Activated naive CD8-positive, alpha-beta T cell treated with anti-CD3 and anti-CD28 coated beads, Interleukin-2, amount 10 ng/mL, durations not matched to agents 7 days and 5 days (primary cell): ENCODE results near the gene CCDC192. TPM values are rescaled to one million over a fixed set of nuclear protein-coding genes. Genes with fewer than 3 reads are reported as not detected.
"Not testable (repeated sequence)": the region's sequence is repeated elsewhere in the genome, so short reads cannot be mapped to it uniquely, and the experiment has no call there.

Source experiments
- ATAC-seq: fragments of 150-1000 bp; cut with Tn5 transposase; one replicate; pipeline ENCODE4 v1.10.0; 2021; ENCODE audit warnings: low read depth, moderate library complexity
- POLR2A ChIA-PET: fragments of 350-600 bp; sonication (Branson Sonifier 250); formaldehyde crosslinking; loops from one replicate; lab custom pipeline; 2021; ENCODE audit warnings: antibody characterized with exemption; lab: Charles Lee
- DNase-seq: peaks from one replicate; pipeline ENCODE4 v3.0.0; 2021
- H3K27ac Mint-ChIP-seq: one replicate; pipeline ENCODE4 v1.8.0; 2022; ENCODE audit warnings: mild to moderate bottlenecking, mixed read lengths
- H3K27me3 Mint-ChIP-seq: one replicate; pipeline ENCODE4 v1.8.0; 2022; ENCODE audit warnings: mild to moderate bottlenecking, moderate library complexity, mixed read lengths
- H3K36me3 Mint-ChIP-seq: one replicate; pipeline ENCODE4 v1.8.0; 2021; ENCODE audit warnings: mild to moderate bottlenecking, mixed read lengths
- H3K4me1 Mint-ChIP-seq: one replicate; pipeline ENCODE4 v1.8.0; 2021; ENCODE audit warnings: mixed read lengths
- H3K4me3 Mint-ChIP-seq: one replicate; pipeline ENCODE4 v1.8.0; 2022; ENCODE audit warnings: mild to moderate bottlenecking, moderate library complexity, mixed read lengths
- H3K9me3 Mint-ChIP-seq: one replicate; pipeline ENCODE4 v1.8.0; 2021; ENCODE audit warnings: mixed read lengths
- total RNA-seq, 2 experiments: library from RNA; stranded (reverse); gene quantifications; one replicate each; pipeline ENCODE4 v1.2.3, GENCODE V29; 2021

CCDC192 gene
- total RNA-seq, 2 experiments from 2014 or later, result not detected

- Mint-ChIP-seq H3K27ac (no peak overlapping the region), H3K27me3 (no peaks in the 10 kb centered on the region), H3K4me1 (no peaks in the 10 kb centered on the region), H3K9me3 (no peaks in the 10 kb centered on the region), H3K36me3 (no peaks in the 10 kb centered on the region), H3K4me3 (no peak overlapping the region)
- DNase-seq (no peak), ATAC-seq (no peak)
- POLR2A ChIA-PET, result no interaction called here
Observed at GRCh38 chr5:127758766-127759283, 55.6 kb downstream of the CCDC192 start.

GRCh38 chr5:127761869-127762268 lies 58.7 kb downstream of the CCDC192 start:
- no peak for ATAC-seq
- POLR2A ChIA-PET, result no interaction called here

GRCh38 chr5:127762412-127762811 lies 59.2 kb downstream of the CCDC192 start:
- ATAC-seq (no peak), DNase-seq (no peak)
- Mint-ChIP-seq H3K4me3 (no peak overlapping the region), H3K4me1 (no peaks in the 10 kb centered on the region), H3K27ac (no peak overlapping the region), H3K36me3 (no peaks in the 10 kb centered on the region), H3K9me3 (no peaks in the 10 kb centered on the region), H3K27me3 (peaks cover 3% of the 10 kb centered on the region)
- POLR2A ChIA-PET, result no interaction called here

More at GRCh38 chr5:127761869-127762268, 58.7 kb downstream of the CCDC192 start:
- Mint-ChIP-seq H3K4me3 (no peak overlapping the region), H3K4me1 (no peaks in the 10 kb centered on the region), H3K9me3 (no peaks in the 10 kb centered on the region), H3K27me3 (peaks cover 3% of the 10 kb centered on the region), H3K36me3 (no peaks in the 10 kb centered on the region), H3K27ac (no peak overlapping the region)
- DNase-seq, result no peak

- H3K36me3 Mint-ChIP-seq, result no peaks in the 10 kb centered on the region
- no peaks in the 10 kb centered on the region for H3K9me3 Mint-ChIP-seq
- ATAC-seq, result no peak
- peaks cover 7% of the 10 kb centered on the region for H3K27me3 Mint-ChIP-seq
- DNase-seq, result no peak
- POLR2A ChIA-PET, result no interaction called here
- H3K27ac Mint-ChIP-seq, result no peak overlapping the region
- no peaks in the 10 kb centered on the region for H3K4me1 Mint-ChIP-seq
- H3K4me3 Mint-ChIP-seq, result no peak overlapping the region
Observed at GRCh38 chr5:127766676-127767335, 63.6 kb downstream of the CCDC192 start.

- H3K27ac Mint-ChIP-seq, result no peak overlapping the region
- no peaks in the 10 kb centered on the region for H3K36me3 Mint-ChIP-seq
- H3K27me3 Mint-ChIP-seq, result peaks cover 7% of the 10 kb centered on the region
- H3K9me3 Mint-ChIP-seq, result no peaks in the 10 kb centered on the region
- no peaks in the 10 kb centered on the region for H3K4me1 Mint-ChIP-seq
- DNase-seq (no peak), ATAC-seq (no peak)
- no peak overlapping the region for H3K4me3 Mint-ChIP-seq
- POLR2A ChIA-PET, result no interaction called here
Observed at GRCh38 chr5:127769386-127769785, 66.2 kb downstream of the CCDC192 start.

GRCh38 chr5:127770272-127770671 lies 67.1 kb downstream of the CCDC192 start:
- Mint-ChIP-seq H3K4me1 (no peaks in the 10 kb centered on the region), H3K27ac (no peak overlapping the region), H3K36me3 (no peaks in the 10 kb centered on the region), H3K4me3 (no peak overlapping the region), H3K27me3 (peaks cover 10% of the 10 kb centered on the region), H3K9me3 (no peaks in the 10 kb centered on the region)
- POLR2A ChIA-PET, result no interaction called here
- DNase-seq (no peak), ATAC-seq (no peak)

- no peaks in the 10 kb centered on the region for H3K36me3 Mint-ChIP-seq
- H3K4me3 Mint-ChIP-seq, result no peak overlapping the region
- no peaks in the 10 kb centered on the region for H3K4me1 Mint-ChIP-seq
- no peak for ATAC-seq
- no peak for DNase-seq
- H3K27ac Mint-ChIP-seq, result no peak overlapping the region
- POLR2A ChIA-PET, result no interaction called here
- peaks cover 1% of the 10 kb centered on the region for H3K9me3 Mint-ChIP-seq
- H3K27me3 Mint-ChIP-seq, result peaks cover 7% of the 10 kb centered on the region
Observed at GRCh38 chr5:127772531-127772930, 69.3 kb downstream of the CCDC192 start.

GRCh38 chr5:127774221-127774620 lies 71.0 kb downstream of the CCDC192 start:
- no peak for DNase-seq
- Mint-ChIP-seq H3K27me3 (peaks cover 6% of the 10 kb centered on the region), H3K4me1 (no peaks in the 10 kb centered on the region), H3K36me3 (no peaks in the 10 kb centered on the region), H3K4me3 (no peak overlapping the region), H3K27ac (no peak overlapping the region), H3K9me3 (peaks cover 1% of the 10 kb centered on the region)
- POLR2A ChIA-PET, result no interaction called here
- ATAC-seq, result no peak

GRCh38 chr5:127776477-127776876 lies 73.3 kb downstream of the CCDC192 start:
- POLR2A ChIA-PET, result no interaction called here
- H3K4me3 Mint-ChIP-seq, result no peak overlapping the region
- ATAC-seq (no peak), DNase-seq (no peak)
- H3K27ac Mint-ChIP-seq, result no peak overlapping the region
- H3K4me1 Mint-ChIP-seq, result no peaks in the 10 kb centered on the region
- peaks cover 5% of the 10 kb centered on the region for H3K27me3 Mint-ChIP-seq
- no peaks in the 10 kb centered on the region for H3K36me3 Mint-ChIP-seq
- H3K9me3 Mint-ChIP-seq, result peaks cover 8% of the 10 kb centered on the region

GRCh38 chr5:127777957-127778356 lies 74.8 kb downstream of the CCDC192 start:
- ATAC-seq (no peak), DNase-seq (no peak)
- Mint-ChIP-seq H3K27me3 (peaks cover 5% of the 10 kb centered on the region), H3K9me3 (peaks cover 8% of the 10 kb centered on the region), H3K27ac (no peak overlapping the region), H3K4me1 (no peaks in the 10 kb centered on the region), H3K4me3 (no peak overlapping the region), H3K36me3 (no peaks in the 10 kb centered on the region)
- POLR2A ChIA-PET, result no interaction called here

- H3K27ac Mint-ChIP-seq, ATAC-seq, H3K4me1 Mint-ChIP-seq, H3K36me3 Mint-ChIP-seq, H3K27me3 Mint-ChIP-seq, DNase-seq, POLR2A ChIA-PET, H3K4me3 Mint-ChIP-seq, H3K9me3 Mint-ChIP-seq: not testable (repeated sequence)
Observed at GRCh38 chr5:127782450-127782849, 79.3 kb downstream of the CCDC192 start.

- Mint-ChIP-seq H3K27me3 (peaks cover 2% of the 10 kb centered on the region), H3K36me3 (no peaks in the 10 kb centered on the region), H3K27ac (no peak overlapping the region), H3K4me3 (no peak overlapping the region), H3K9me3 (peaks cover 6% of the 10 kb centered on the region), H3K4me1 (peaks cover 2% of the 10 kb centered on the region)
- ATAC-seq (peak; percentile 39), DNase-seq (no peak)
- POLR2A ChIA-PET, result no interaction called here
Observed at GRCh38 chr5:127785098-127785927, 82.1 kb downstream of the CCDC192 start.

- H3K27ac Mint-ChIP-seq, result no peak overlapping the region
- ATAC-seq, result no peak
Observed at GRCh38 chr5:127791439-127791838, 88.2 kb downstream of the CCDC192 start.

GRCh38 chr5:127791908-127792307 lies 88.7 kb downstream of the CCDC192 start:
- H3K36me3 Mint-ChIP-seq, H3K4me1 Mint-ChIP-seq, DNase-seq, ATAC-seq, POLR2A ChIA-PET, H3K27me3 Mint-ChIP-seq, H3K9me3 Mint-ChIP-seq, H3K27ac Mint-ChIP-seq, H3K4me3 Mint-ChIP-seq: not testable (repeated sequence)

More at GRCh38 chr5:127791439-127791838, 88.2 kb downstream of the CCDC192 start:
- POLR2A ChIA-PET, result no interaction called here
- Mint-ChIP-seq H3K27me3 (no peaks in the 10 kb centered on the region), H3K36me3 (no peaks in the 10 kb centered on the region), H3K4me3 (no peak overlapping the region), H3K4me1 (no peaks in the 10 kb centered on the region), H3K9me3 (peaks cover 1% of the 10 kb centered on the region)
- DNase-seq, result no peak
